GM23338 (cell line): Measurements from ENCODE around the gene P2RY6. TPM values are rescaled to one million over a fixed set of nuclear protein-coding genes. Genes with fewer than 3 reads are reported as not detected.

Experiments
- ATAC-seq: fragments of 200-7000 bp; cut with Tn5 transposase; 3 replicates; pipeline ENCODE4 v1.9.1; 2020
- DNase-seq: peaks from one replicate; pipeline ENCODE4 v3.0.0-alpha.2; 2015; ENCODE audit warnings: low spot score
- H2AFZ ChIP-seq: fragments of 200-600 bp; sonication (generic); 2 replicates; pipeline ENCODE4 v1.8.0; 2016; ENCODE audit warnings: antibody characterized with exemption, mild to moderate bottlenecking, moderate library complexity
- H3F3A ChIP-seq: fragments of 200-600 bp; sonication (generic); replicated peaks from 2 replicates; pipeline ENCODE4 v1.8.0; 2017; ENCODE audit warnings: antibody characterized with exemption, mixed run types, low read depth
- H3K27ac ChIP-seq: fragments of 200-600 bp; sonication (generic); 2 replicates; pipeline ENCODE4 v1.6.1; 2016; ENCODE audit warnings: low read depth
- H3K27me3 ChIP-seq: fragments of 200-600 bp; sonication (generic); 2 replicates; pipeline ENCODE4 v1.8.0; 2016; ENCODE audit warnings: mild to moderate bottlenecking, mixed run types, moderate library complexity; ENCODE audit not compliant: insufficient read depth
- H3K36me3 ChIP-seq: fragments of 200-600 bp; sonication (generic); 2 replicates; pipeline ENCODE4 v1.8.0; 2016; ENCODE audit warnings: mild to moderate bottlenecking; ENCODE audit not compliant: insufficient read depth
- H3K4me1 ChIP-seq: fragments of 200-600 bp; sonication (generic); 2 replicates; pipeline ENCODE4 v1.8.0; 2016; ENCODE audit warnings: mild to moderate bottlenecking, moderate library complexity; ENCODE audit not compliant: insufficient read depth
- H3K4me2 ChIP-seq: fragments of 200-600 bp; sonication (generic); 2 replicates; pipeline ENCODE4 v1.7.1; 2017; ENCODE audit warnings: mixed run types
- H3K4me3 ChIP-seq: fragments of 200-600 bp; sonication (generic); 2 replicates; pipeline ENCODE4 v1.6.1; 2016; ENCODE audit warnings: mixed run types
- H3K79me2 ChIP-seq: fragments of 200-600 bp; sonication (generic); replicated peaks from 2 replicates; pipeline ENCODE4 v1.8.0; 2017; ENCODE audit warnings: mild to moderate bottlenecking; ENCODE audit not compliant: insufficient read depth
- H3K9me2 ChIP-seq: fragments of 200-600 bp; sonication (generic); 2 replicates; pipeline ENCODE4 v1.8.0; 2017; ENCODE audit not compliant: insufficient read depth
- H4K20me1 ChIP-seq: fragments of 200-600 bp; sonication (generic); replicated peaks from 2 replicates; pipeline ENCODE4 v1.8.0; 2017; ENCODE audit warnings: mild to moderate bottlenecking; ENCODE audit not compliant: insufficient read depth
- H3K27ac Mint-ChIP-seq: 2 replicates; pipeline ENCODE4 v1.8.0; 2020; ENCODE audit warnings: inconsistent platforms, mild to moderate bottlenecking, moderate library complexity, mixed read lengths
- H3K27me3 Mint-ChIP-seq: 3 replicates; pipeline ENCODE4 v1.8.0; 2022; ENCODE audit warnings: low read depth, mild to moderate bottlenecking, moderate library complexity, mixed read lengths, inconsistent platforms; ENCODE audit not compliant: insufficient read depth, poor library complexity
- H3K36me3 Mint-ChIP-seq: 3 replicates; pipeline ENCODE4 v1.8.0; 2021; ENCODE audit warnings: low read depth, mild to moderate bottlenecking, inconsistent platforms, moderate library complexity, mixed read lengths
- H3K4me1 Mint-ChIP-seq: 3 replicates; pipeline ENCODE4 v1.8.0; 2020; ENCODE audit warnings: mild to moderate bottlenecking, inconsistent platforms, mixed read lengths
- H3K4me3 Mint-ChIP-seq: 3 replicates; pipeline ENCODE4 v1.8.0; 2021; ENCODE audit warnings: moderate library complexity, mild to moderate bottlenecking, inconsistent platforms, mixed read lengths
- H3K9me3 Mint-ChIP-seq: 3 replicates; pipeline ENCODE4 v1.8.0; 2020; ENCODE audit warnings: moderate library complexity, mild to moderate bottlenecking, inconsistent platforms, mixed read lengths
- CREB1 ChIP-seq: fragments of 250-450 bp; sonication (Bioruptor Pico); IDR thresholded peaks from 2 replicates; pipeline ENCODE4 v1.5.0; 2020; ENCODE audit warnings: low read depth, mild to moderate bottlenecking, moderate library complexity
- CTCF ChIP-seq, 2 experiments: fragments of 200-600 bp in 1 of 2; sonication (generic) in 1 of 2; conservative IDR thresholded peaks; 2 replicates each; pipeline versions ENCODE4 v1.5.1 to v1.6.1; 2016 to 2017; ENCODE audit warnings: antibody characterized with exemption in 2 of 2, low read depth in 2 of 2, mild to moderate bottlenecking in 2 of 2, moderate library complexity in 1 of 2
- ETS1 ChIP-seq: IDR thresholded peaks from 2 replicates; pipeline ENCODE4 v1.6.1; 2016; ENCODE audit warnings: antibody characterized with exemption
- EZH2 ChIP-seq: fragments of 200-600 bp; sonication (generic); IDR thresholded peaks from one replicate; pipeline ENCODE4 v1.8.0; 2017; ENCODE audit warnings: antibody characterized with exemption, mild to moderate bottlenecking, low read depth; ENCODE audit not compliant: unreplicated experiment
- EZH2phosphoT487 ChIP-seq: fragments of 200-600 bp; sonication (generic); IDR thresholded peaks from one replicate; pipeline ENCODE4 v1.8.1; 2018; ENCODE audit warnings: antibody characterized with exemption; ENCODE audit not compliant: unreplicated experiment
- JUNB ChIP-seq: IDR thresholded peaks from one replicate; pipeline ENCODE4 v1.6.1; 2016; ENCODE audit warnings: antibody characterized with exemption; ENCODE audit not compliant: unreplicated experiment
- NANOG ChIP-seq: IDR thresholded peaks from 2 replicates; pipeline ENCODE4 v1.6.1; 2016; ENCODE audit warnings: antibody characterized with exemption, borderline replicate concordance
- POLR2AphosphoS5 ChIP-seq: IDR thresholded peaks from 2 replicates; pipeline ENCODE4 v1.6.1; 2016; ENCODE audit warnings: antibody characterized with exemption, low read depth
- REST ChIP-seq: IDR thresholded peaks from one replicate; pipeline ENCODE4 v1.6.1; 2018; ENCODE audit warnings: antibody characterized with exemption; ENCODE audit not compliant: unreplicated experiment
- STAT1 ChIP-seq: IDR thresholded peaks from one replicate; pipeline ENCODE4 v1.6.1; 2016; ENCODE audit warnings: antibody characterized with exemption; ENCODE audit not compliant: unreplicated experiment
- ZNF114 ChIP-seq: fragments of 250-450 bp; sonication (Bioruptor Pico); IDR thresholded peaks from 2 replicates; pipeline ENCODE4 v1.5.0; 2020; ENCODE audit warnings: mild to moderate bottlenecking, moderate library complexity
- ZNF331 ChIP-seq: fragments of 250-450 bp; sonication (Bioruptor Pico); IDR thresholded peaks from 2 replicates; pipeline ENCODE4 v1.5.0; 2020; ENCODE audit warnings: low read depth, mild to moderate bottlenecking, moderate library complexity
- ZNF462 ChIP-seq: fragments of 250-450 bp; sonication (Bioruptor Pico); IDR thresholded peaks from 2 replicates; pipeline ENCODE4 v1.5.0; 2020; ENCODE audit warnings: mild to moderate bottlenecking, moderate library complexity
- polyA plus RNA-seq: library from polyadenylated mRNA; unstranded; fragments of >200 nt; fragmentation: Nextera tagmentation; extraction: Ambion mirVana; gene quantifications from 2 replicates; pipeline ENCODE4 v1.2.1, GENCODE V29; 2016
- total RNA-seq: library from RNA; depleted of rRNA; stranded (reverse); fragments of >200 nt; shearing (Covaris generic); gene quantifications from 2 replicates; pipeline ENCODE4 v1.2.3, GENCODE V29; 2014

The P2RY6 gene
- total and polyA plus RNA-seq, 2 experiments from 2014 or later, result not detected

GRCh38 chr11:73324116-73324515, 52.0 kb downstream of the P2RY6 start:
- H3K36me3 Mint-ChIP-seq, result no peaks in the 10 kb centered on the region
- H3K27ac Mint-ChIP-seq, result no peak overlapping the region
- peaks cover 33% of the 10 kb centered on the region for H3K4me1 ChIP-seq
- H3K36me3 ChIP-seq, result no peaks in the 10 kb centered on the region
- peak overlapping the region; percentile 71 for H3K4me2 ChIP-seq
- ATAC-seq, result peak; percentile 13
- H3K9me2 ChIP-seq, result no peaks in the 10 kb centered on the region
- H3K27me3 ChIP-seq, result no peaks in the 10 kb centered on the region
- H3K79me2 ChIP-seq, result peaks cover 5% of the 10 kb centered on the region; the same call in 1 of the 2 replicates
- no peak overlapping the region for H3K4me3 ChIP-seq
- peaks cover 42% of the 10 kb centered on the region for H3K4me1 Mint-ChIP-seq
- no peak overlapping the region for H3K27ac ChIP-seq
- DNase-seq, result no peak
- TF ChIP-seq ETS1 (no peak), REST (no peak), EZH2phosphoT487 (no peak), POLR2AphosphoS5 (no peak), ZNF114 (CRISPR knock-in tag) (no peak), CREB1 (CRISPR knock-in tag) (no peak), NANOG (no peak), JUNB (no peak), ZNF331 (CRISPR knock-in tag) (no peak), EZH2 (no peak), CTCF (conservative IDR thresholded peaks at IDR 0.05; ENCODE audit: low read depth in 2 of 2) (no peak), ZNF462 (no peak), STAT1 (no peak)
- no peaks in the 10 kb centered on the region; the same call in none of the 2 replicates for H4K20me1 ChIP-seq
- peaks cover 18% of the 10 kb centered on the region for H3K27me3 Mint-ChIP-seq
- 0 out of 2 replicates have a peak overlapping the region, but pooled peaks have one; percentile 23 for H2AFZ ChIP-seq
- no peaks in the 10 kb centered on the region for H3F3A ChIP-seq
- no peaks in the 10 kb centered on the region for H3K9me3 Mint-ChIP-seq
- peak overlapping the region; percentile 53; the same call in 1 of the 3 replicates for H3K4me3 Mint-ChIP-seq
